ELR (cell line): Measurements from ENCODE around the gene UNC45A.
"Not testable (repeated sequence)": the region's sequence is repeated elsewhere in the genome, so short reads cannot be mapped to it uniquely, and the experiment has no call there.

Source experiments
- DNase-seq: peaks from one replicate; pipeline ENCODE4 v3.0.0-alpha.2; 2015; ENCODE audit warnings: low read depth

UNC45A gene

DNA sequence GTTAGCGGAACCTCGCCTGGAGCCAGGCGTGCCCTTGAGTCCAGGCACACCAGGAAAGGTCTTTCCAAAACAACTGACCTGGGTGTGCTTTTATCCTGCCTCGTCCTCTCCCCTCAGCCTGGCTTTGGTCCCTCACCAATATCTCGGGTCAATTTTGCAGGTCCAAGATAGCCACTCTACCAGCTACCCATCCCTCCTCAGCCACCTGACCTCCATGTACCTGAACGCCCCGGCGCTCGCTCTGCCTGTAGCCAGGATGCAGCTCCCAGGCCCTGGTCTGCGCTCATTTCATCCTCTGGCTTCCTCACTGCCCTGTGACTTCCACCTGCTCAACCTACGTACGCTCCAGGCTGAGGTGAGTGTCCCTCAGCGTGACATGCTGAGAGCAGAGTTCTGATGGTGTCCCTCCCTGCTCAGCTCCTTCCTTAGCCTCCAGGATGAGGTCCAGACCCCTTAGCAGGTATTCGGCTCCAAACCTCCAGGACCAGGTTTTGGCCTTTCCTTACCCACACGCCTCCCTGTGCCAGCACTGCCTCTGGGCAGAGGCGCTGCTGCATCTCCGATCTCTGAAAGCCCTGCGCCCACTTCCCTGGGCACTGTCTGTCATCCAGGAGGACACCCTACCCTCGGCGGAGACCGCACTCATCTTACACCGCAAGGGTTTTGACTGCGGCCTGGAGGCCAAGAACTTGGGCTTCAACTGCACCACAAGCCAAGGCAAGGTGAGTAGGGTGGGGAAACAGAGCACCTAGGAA lies 16.9 kb upstream of the UNC45A start:
- no peak for DNase-seq

DNA sequence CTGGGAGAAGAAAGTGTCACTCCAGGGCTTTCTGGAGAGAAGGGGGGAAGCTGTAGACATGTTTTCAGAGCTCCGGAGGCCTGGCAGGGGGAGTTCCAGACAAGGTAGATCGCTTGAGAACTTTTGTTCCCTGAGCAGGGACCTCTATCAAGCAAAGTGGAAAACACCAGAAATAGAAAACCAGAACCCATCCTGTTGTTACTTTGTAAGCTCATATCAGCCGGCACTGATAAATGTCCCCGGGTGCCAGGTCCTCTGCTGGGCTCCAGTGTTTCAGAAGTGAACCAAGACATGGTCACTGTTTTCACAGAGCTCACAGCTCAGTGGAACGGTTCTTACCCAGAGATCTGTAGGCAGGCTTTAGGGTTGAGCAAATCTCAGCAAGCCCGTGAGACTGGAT lies 16.2 kb upstream of the UNC45A start:
- DNase-seq: no peak

DNA sequence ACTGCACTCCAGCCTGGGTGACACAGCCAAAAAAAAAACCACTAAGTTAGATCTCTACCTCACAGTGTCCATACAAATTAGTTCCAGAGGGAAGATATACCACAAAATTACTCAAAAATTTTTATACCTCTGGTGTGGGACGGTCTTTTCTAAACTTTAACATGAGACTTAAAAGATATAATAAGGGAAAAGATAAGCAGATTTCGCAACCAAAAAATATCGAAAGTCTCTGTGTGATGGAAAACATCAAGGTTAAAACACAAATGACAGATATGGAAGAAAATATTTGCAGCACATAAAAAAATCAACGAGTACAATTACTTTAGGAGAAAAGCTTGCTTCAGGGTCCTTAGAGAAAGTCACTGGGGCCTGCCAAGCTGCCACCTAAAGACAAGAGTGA lies 13.2 kb upstream of the UNC45A start:
- no peak for DNase-seq

DNA sequence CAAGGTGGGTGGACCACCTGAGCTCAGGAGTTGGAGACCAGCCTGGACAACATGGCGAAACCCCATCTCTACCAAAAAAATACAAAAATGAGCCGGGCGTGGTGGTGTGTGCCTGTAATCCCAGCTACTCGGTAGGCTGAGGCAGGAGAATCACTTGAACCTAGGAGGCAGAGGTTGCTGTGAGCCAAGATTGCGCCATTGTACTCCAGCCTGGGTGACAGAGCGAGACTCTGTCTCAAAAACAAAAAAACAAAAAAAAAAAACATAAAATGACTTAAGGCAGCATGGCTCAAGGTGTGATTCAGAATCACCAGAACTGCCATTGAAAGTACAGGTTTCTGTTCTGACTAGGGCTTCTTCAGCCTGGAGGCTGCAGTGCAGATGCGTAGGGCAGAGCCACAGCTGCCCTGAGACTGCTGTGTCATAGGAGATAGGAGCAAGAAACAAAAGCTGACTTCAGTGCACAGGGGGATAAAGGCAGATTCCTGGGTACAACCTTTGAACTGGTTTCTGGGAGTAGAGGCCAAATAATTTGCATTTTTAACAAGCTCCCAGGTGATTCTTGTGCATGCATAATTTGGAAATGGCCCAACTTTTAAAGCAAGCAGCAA lies 12.3 kb upstream of the UNC45A start:
- DNase-seq: not testable (repeated sequence)

DNA sequence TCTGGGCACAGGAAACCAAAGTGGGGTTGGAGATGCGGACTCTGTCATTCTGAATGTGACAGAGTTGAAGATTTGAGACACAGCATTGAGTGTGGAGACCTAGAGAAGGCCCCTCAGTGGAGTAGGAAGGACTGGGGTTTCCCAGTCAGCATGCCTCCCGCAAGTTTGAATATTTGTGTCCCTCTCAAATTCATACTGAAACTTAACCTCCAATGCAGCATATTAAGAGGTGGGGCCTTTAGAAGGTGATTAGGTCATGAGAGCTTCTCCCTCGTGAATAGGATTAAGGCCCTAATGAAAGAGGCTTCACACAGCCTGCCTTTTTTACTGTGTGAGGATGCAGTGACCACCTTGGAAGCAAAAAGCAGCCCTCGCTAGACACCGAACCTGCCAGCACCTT lies 10.7 kb upstream of the UNC45A start:
- DNase-seq: no peak

DNA sequence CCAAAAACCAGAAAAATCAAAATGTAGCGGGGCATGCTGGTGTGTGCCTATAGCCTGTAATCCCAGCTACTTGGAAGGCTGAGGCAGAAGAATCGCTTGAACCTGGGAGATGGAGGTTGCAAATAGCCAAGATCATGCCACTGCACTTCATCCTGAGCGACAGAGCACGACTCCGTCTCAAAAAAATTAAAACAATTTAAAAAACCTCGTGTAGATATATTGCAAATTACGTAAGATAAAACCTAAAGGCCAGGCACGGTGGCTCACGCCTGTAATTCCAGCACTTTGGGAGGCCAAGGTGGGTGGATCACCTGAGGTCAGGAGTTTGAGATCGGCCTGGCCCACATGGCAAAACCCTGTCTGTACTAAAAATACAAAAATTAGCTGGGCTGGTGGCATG lies 8.3 kb upstream of the UNC45A start:
- DNase-seq: not testable (repeated sequence)

DNA sequence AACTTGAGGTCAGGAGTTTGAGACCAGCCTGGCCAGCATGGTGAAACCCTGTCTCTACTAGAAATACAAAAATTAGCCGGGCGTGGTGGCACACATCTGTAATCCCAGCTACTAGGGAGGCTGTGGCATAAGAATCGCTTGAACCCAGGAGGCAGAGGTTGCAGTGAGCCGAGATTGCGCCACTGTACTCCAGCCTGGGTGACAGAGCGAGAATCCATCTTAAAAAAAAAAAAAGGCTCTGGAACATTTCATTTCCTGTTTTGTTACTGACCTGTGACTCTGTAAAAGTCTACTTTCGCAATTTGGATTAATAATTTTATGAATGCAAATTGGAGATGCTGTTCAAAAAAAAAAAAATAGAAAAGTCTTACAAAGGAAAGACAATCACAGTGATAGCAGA lies 7.0 kb upstream of the UNC45A start:
- DNase-seq: not testable (repeated sequence)

DNA sequence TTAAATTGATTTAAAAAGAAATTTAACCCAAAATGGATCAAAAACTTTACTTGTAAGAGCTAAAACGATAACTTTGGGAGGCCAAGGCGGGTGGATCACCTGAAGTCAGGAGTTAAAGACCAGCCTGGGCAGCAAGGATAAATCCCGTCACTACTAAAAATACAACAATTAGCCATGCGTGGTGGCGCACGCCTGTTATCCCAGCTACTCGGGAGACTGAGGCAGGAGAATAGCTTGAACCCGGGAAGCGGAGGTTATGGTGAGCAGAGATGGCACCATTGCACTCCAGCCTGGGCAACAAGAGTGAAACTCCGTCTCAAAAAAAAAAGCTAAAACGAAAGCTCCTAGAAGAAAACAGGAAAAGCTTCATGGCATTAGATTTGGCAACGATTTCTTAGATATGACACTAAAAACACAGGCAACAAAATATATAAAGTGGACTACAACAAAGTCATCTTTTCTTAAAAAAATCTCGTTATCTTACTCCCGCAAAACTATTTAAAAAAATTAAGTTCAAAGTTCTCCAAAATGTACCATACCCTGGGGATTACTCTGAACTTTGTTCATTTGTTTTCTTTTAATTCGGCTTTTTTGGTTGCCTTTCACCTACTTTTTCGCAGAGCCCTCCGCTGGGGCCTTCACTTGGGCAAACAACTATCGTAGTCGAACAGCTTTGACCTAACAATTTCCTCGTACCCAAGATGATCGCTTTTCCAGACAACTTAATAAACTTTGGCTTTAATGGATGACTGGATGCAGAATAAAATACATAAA lies 5.7 kb upstream of the UNC45A start:
- DNase-seq: peak; percentile 9

DNA sequence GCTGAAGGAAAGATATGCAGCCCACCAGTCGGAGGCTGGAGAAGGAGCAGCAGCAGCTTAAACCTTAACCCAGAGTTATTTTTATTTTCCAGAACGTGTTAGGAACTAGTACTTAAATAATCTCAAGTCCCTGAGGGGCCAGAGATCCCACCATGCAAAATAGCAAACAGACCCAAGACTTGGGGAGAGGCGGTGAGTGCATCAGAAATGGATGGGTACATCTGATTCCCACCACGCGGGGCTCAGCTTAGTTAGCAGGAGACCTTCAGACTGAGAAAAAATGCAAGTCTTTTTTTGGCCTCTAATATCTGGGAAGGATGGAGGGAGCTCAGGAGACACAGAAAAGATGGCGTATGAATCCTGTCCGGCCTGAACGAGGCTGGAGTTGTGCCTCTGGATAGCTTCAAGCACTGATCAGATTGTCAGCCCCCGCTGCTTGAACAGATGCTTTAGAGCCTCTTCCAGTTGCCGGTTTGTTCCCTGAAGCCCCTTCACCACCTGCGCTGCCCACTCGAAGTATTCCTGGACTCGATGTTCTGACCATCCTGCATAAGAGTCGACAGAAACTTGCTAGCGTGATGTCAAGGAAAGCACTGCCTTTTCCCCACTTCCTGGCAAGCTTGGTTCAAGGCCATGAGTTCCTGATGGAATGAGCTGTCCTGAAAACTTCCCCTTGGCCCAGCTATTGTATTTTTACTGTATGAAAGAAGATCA lies 4.1 kb upstream of the UNC45A start:
- DNase-seq: peak; percentile 18

DNA sequence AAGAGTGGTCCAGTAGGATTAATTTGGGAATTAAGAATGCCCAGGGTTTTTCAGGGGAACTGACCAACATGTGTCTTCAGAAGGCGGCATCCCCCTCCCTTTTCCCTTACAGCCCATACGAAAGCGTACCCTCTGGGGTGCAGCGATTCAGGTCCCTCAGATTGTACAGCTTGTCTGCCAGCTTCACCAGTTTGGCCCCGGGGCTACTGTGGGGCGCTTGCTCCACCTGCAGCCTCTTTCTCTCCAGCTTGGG lies 3.6 kb upstream of the UNC45A start:
- no peak for DNase-seq

DNA sequence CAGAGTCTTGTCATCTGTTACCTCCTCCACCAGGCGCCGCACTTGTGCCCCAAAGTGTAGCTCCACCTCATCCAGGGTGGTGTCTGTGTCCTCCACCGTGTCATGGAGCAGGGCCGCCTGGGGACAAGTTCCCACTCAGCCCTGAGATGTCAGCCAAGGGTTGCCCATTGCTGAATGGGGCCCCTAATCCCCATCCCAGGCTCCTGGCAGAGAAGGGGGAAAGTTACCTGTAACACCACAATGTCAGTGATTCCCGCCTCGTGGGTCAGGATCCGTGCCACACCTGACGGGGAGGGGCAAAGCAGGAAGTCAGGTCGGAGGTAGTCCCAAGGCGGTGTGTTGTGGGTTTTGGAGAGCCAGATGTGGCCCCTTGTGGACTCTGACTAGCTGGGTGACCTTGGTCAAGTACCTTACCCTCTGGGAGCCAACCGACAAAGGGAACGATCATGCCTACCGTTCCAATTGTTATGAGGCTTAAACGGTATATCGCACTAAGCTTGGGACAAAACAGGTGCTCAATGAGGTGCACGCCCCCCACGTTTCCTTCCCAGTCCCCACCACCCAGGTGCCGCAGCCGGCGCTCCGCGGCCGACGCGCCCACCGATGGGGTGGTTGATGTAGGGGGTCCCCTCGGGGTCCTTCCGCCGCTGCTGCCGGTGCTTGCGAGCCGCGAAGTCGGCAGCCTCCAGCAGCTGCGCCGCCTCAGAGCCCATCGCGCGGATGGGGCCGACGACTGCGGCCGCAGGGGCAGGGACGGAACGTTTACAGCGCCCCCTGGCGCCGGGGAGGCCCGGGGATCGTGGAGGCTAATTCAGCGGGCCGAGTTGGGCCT lies 3.0 kb upstream of the UNC45A start, which contains the start of gene HDDC3:
TSS of gene HDDC3 (minus strand) at position 722 of the 832 bp plus-strand sequence. CDS start at position 713, 9 bp downstream.
- DNase-seq: peak; percentile 86

DNA sequence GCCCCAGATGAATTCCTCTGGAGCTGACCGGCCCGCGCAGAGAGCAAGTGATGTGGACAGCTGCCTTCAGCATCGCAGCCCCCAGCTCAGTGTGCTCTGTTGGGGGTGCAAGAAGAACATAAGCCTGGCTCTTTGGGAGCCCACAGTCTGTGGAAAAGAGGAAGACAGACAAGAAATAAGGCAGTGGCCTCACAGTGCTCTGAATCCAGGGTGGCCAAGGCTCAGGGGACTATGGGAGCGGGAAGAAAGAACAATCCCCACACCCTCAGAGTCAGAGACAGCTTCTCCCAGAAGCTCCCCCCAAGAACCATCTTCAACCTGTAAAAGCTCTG lies 2.5 kb upstream of the UNC45A start:
- DNase-seq: no peak

DNA sequence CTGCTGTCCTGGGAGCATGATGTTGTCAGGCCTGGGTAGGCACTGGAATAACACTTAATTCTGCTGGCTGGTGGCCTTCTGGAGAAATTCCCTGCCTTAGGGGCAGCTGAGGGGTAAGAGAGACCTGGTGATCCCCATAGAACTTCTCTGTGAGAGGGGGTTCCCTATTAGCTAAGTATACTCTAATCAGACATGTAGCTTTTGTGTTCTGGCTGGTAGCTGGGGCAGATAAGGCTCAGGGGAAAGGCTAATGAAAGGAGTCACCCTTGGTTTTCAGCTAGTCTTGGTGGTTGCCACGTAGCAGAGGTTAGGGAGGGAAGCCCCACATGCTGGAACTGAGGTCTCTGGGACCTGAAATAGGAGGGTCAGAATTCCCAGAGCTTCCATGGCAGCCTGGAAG lies 1.8 kb upstream of the UNC45A start:
- no peak for DNase-seq

DNA sequence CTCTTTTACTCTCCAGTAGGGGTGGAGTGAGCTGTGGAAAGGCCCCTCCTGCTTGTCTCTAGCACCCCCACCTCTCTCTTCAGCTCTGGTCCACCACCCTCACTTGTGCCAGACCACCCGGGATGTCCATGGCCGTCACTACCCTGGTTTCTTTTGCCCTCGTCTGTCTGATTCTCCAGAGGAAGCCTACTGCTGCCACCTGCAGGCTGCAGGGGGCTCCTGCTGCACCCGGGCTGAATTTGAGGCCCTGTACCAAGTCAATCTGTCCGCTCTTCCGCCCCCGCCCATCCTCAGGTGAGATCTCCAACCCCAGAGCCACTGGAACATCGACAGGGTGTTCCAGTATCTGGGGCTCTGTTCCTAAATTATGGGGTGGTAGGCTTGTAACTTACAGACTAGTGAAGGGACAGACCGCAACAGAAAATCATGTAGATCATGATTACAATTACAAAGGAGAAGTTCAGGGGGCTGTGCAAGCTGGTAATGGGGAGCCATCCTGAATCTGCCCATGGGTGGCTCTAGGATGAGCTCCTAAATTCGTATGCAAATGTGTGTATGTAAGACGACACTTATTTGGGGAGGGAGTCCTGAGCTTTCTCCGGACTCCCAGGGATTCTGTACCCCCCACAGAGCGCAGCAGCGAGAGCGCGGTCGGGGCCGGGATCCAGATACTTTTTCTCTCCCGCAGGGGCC lies 683 bp upstream of the UNC45A start:
- peak; percentile 86 for DNase-seq

DNA sequence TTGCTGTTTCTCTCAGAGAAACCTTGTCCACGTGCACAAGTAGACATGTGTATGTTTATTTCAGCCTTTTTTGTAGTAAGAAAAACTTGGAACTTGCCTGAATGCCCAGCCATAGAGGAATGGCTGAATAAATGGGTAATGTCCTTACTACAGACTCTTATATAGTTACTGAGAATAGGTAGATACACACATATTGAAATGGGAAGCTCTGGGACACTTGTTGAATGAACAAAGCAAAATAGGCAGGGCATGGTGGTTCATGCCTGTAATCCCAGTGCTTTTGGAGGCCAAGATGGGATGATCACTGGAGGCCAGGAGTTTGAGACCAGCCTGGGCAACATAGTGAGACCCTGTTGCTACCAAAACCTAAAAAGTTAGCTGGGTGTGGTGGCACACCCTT lies 1.7 kb downstream of the UNC45A start:
- DNase-seq: no peak

DNA sequence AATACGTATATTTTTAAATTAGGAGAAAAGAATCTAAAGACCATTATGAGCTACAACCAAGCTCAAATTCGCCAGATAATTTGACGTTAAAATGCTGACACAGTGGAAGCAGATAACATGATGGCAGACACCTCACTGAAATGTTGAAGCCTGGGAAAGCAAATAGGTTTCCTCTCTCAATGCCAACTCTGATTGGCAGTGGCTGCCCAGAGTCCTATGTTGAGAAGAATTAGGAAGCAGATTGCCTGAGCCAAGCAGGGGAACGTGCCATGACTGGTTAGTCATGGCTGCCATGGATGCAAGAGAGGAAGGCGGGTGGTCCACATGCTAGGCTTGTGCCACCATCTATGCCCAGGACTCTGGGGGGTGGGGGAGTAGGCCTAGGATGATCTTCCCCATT lies 3.2 kb downstream of the UNC45A start:
- no peak for DNase-seq

DNA sequence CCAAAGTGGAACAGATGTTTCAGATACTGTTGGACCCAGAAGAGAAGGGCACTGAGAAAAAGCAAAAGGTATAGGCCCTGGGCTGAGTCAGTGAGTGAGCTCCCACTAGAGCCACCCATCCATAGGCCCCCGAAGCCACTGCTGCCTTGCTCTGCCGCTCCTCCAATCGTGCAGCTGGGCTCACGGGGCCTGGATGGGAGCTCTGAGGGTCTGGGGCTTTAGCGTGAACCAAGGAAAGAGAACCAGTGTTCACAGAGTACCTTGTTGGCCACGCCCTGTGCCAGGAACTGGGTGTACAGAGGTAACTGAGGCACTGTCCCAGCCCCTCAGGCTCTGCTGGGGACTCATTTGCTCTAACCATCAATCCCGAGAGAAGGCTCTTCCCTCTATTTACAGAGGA lies 4.7 kb downstream of the UNC45A start:
- no peak for DNase-seq

DNA sequence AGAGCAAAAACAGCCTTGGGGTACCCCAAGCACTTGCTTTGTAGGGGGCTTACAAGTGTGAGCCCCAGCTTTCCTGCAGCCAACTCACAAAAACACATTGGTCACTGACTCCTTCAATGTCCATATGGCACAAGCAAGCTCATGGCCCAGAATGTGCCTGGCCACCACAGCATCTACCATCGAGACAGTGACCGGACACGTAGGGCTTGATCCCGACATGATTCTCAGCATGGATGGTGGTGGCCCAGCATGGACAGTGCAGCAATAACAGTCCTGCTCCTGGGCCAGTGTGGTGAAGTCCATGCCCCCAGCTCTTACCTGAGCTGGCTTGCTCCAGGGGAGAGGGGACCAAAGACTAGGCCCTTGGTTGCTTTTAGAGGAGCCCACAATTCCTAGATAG lies 6.0 kb downstream of the UNC45A start:
- no peak for DNase-seq

DNA sequence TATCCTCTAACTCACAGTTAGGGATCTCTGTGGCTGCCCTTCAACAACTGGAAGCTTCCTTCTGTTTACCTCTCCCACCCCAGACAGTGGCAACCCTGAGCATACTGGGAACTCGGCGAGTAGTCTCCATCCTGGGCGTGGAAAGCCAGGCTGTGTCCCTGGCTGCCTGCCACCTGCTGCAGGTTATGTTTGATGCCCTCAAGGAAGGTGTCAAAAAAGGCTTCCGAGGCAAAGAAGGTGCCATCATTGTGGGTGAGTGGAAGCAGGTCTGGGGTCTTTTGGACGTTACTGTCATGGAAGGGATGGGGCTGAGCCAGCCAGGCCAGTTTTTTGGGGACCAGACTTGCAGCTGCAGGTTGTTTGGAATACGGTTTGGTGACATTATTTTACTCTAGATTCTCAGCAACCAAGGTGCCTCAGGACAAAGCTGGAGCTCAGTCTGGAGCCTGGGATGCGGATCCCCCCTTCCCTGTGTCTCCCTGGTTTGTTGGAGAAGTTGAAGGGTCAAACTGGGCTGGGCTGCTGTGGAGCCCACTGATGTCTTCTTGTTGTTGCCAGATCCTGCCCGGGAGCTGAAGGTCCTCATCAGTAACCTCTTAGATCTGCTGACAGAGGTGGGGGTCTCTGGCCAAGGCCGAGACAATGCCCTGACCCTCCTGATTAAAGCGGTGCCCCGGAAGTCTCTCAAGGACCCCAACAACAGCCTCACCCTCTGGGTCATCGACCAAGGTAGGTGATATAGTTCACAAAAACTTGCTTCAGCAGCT lies 7.5 kb downstream of the UNC45A start:
- DNase-seq: no peak

DNA sequence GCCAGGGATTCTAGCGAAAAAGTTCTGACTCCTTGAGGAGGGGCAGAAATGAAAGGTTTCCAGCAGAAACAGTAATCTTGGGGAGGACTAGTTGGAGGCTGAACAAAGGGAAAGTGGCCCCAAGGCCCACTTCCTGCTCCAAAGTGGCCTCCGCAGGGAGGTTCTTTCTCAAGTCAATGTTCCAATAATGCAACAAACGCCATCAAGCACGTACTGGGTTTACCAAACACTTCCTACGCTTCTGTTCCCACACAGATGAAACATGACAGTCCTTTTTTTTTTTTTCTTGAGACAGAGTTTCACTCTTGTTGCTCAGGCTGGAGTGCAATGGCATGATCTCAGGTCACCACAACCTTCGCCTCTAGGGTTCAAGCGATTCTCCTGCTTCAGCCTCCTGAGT lies 10.0 kb downstream of the UNC45A start:
- no peak for DNase-seq

DNA sequence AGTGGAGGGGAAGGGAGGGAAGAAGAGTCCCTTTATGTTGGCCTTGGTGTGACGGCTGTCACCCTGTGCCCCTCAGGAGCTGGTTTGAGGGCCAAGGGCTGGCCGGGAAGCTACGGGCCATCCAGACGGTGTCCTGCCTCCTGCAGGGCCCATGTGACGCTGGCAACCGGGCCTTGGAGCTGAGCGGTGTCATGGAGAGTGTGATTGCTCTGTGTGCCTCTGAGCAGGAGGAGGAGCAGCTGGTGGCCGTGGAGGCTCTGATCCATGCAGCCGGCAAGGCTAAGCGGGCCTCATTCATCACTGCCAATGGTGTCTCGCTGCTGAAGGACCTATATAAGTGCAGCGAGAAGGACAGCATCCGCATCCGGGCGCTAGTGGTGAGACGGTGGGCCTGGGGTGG lies 11.5 kb downstream of the UNC45A start:
- no peak for DNase-seq
